K562 (cell line): Measurements from ENCODE around the gene BCAS3. TPM values are rescaled to one million over a fixed set of nuclear protein-coding genes. Genes with fewer than 3 reads are reported as not detected.

Source experiments
- ATAC-seq: fragments of 200-7000 bp; cut with Tn5 transposase; 3 replicates; pipeline ENCODE4 v1.9.1; 2020; ENCODE audit warnings: moderate library complexity
- BruUV-seq: library from RNA; stranded (reverse); fragments of 400-500 nt; replicated peaks from 2 replicates; lab custom pipeline; 2021; lab: Mats Ljungman, UMichigan
- CTCF ChIA-PET: fragments of 300-600 bp; formaldehyde crosslinking; extraction: SDS; loops from one replicate; lab custom pipeline; 2021; ENCODE audit warnings: low intra/inter-chr PET ratio; lab: Yijun Ruan, JAX
- POLR2A ChIA-PET: fragments of 300-600, 350-650 bp; sonication (Branson Sonifier 250); formaldehyde crosslinking; extraction: SDS; loops from one replicate; lab custom pipeline; 2021; ENCODE audit warnings: antibody characterized with exemption, inconsistent platforms; lab: Yijun Ruan, JAX
- DNase-seq, 4 experiments: peaks; one replicate each; pipeline versions ENCODE4 v3.0.0 to v3.0.0-alpha.2; 2011 to 2018; ENCODE audit warnings: low spot score in 3 of 4, mixed read lengths in 3 of 4; ENCODE audit errors: extremely low read depth in 1 of 4
- FAIRE-seq: peaks from 2 replicates; lab custom pipeline; 2011; peaks lifted over from hg19 to GRCh38; lab: Jason Lieb, UNC
- H2AFZ ChIP-seq: 2 replicates; pipeline ENCODE4 v1.6.0; 2011; ENCODE audit warnings: low read depth, low read length, control low read depth, inconsistent platforms
- H3K27ac ChIP-seq: fragments of 200-600 bp; 3 replicates; pipeline ENCODE4 v1.8.0; 2011; ENCODE audit warnings: low read depth, mild to moderate bottlenecking, control low read depth, inconsistent platforms, low read length, moderate library complexity, mixed read lengths; ENCODE audit errors: extremely low read depth
- H3K27me3 ChIP-seq, 2 experiments: fragments of 300-600 bp in 1 of 2; 2 replicates in 1 of 2; 3 replicates in 1 of 2; pipeline versions ENCODE4 v1.6.0 to v1.8.0; 2011; ENCODE audit warnings: inconsistent platforms in 2 of 2, low read length in 2 of 2, mild to moderate bottlenecking in 1 of 2, mixed read lengths in 1 of 2, moderate library complexity in 1 of 2; ENCODE audit not compliant: control insufficient read depth in 2 of 2, insufficient read depth in 2 of 2
- H3K36me3 ChIP-seq: fragments of 300-600 bp; 3 replicates; pipeline ENCODE4 v1.8.0; 2011; ENCODE audit warnings: mild to moderate bottlenecking, low read length, inconsistent platforms; ENCODE audit not compliant: control insufficient read depth, insufficient read depth
- H3K4me1 ChIP-seq, 2 experiments: fragments of 200-600 bp in 1 of 2; replicated peaks in 1 of 2; 2 replicates in 1 of 2; 3 replicates in 1 of 2; pipeline versions ENCODE4 v1.5.1 to v1.8.0; 2011; ENCODE audit warnings: inconsistent platforms in 2 of 2, low read length in 2 of 2, mild to moderate bottlenecking in 1 of 2, mixed read lengths in 1 of 2, moderate library complexity in 1 of 2; ENCODE audit not compliant: control insufficient read depth in 2 of 2, insufficient read depth in 2 of 2
- H3K4me2 ChIP-seq: 2 replicates; pipeline ENCODE4 v1.6.1; 2011; ENCODE audit warnings: low read length, control low read depth, inconsistent platforms, mixed read lengths; ENCODE audit not compliant: insufficient read depth
- H3K4me3 ChIP-seq: fragments of 200-600 bp; sonication (generic), shearing (Covaris generic); 2 replicates; pipeline ENCODE4 v1.5.1; 2016; ENCODE audit warnings: control low read depth, inconsistent platforms
- H3K79me2 ChIP-seq: fragments of 200-600 bp; 3 replicates; pipeline ENCODE4 v1.8.0; 2011; ENCODE audit warnings: low read length, inconsistent platforms; ENCODE audit not compliant: control insufficient read depth, insufficient read depth
- H3K9ac ChIP-seq, 2 experiments: 2 replicates each; pipeline versions ENCODE4 v1.6.0 to v1.6.1; 2011; ENCODE audit warnings: low read depth in 2 of 2, low read length in 2 of 2, control low read depth in 1 of 2, inconsistent platforms in 1 of 2, mild to moderate bottlenecking in 1 of 2, mixed read lengths in 1 of 2; ENCODE audit not compliant: insufficient read depth in 1 of 2
- H3K9me1 ChIP-seq: one replicate; pipeline ENCODE4 v1.6.0; 2011; ENCODE audit warnings: inconsistent platforms, mild to moderate bottlenecking, low read length, moderate library complexity; ENCODE audit not compliant: control insufficient read depth, insufficient read depth
- H3K9me3 ChIP-seq: replicated peaks from 2 replicates; pipeline ENCODE4 v1.5.1; 2011; ENCODE audit warnings: low read depth, low read length, inconsistent platforms; ENCODE audit not compliant: control insufficient read depth, insufficient read depth
- H4K20me1 ChIP-seq: replicated peaks from 2 replicates; pipeline ENCODE4 v1.6.1; 2011; ENCODE audit warnings: low read length, inconsistent platforms, mixed read lengths; ENCODE audit not compliant: control insufficient read depth, insufficient read depth
- HES1 ChIP-seq: fragments of 450-650 bp; IDR thresholded peaks from 2 replicates; pipeline ENCODE4 v1.6.1; 2016; ENCODE audit warnings: low read depth, mild to moderate bottlenecking, moderate library complexity
- HLTF ChIP-seq: fragments of 450-650 bp; IDR thresholded peaks from 2 replicates; pipeline ENCODE4 v1.6.1; 2016
- KLF6 ChIP-seq: fragments of 250-450 bp; sonication (Bioruptor Pico); IDR thresholded peaks from 2 replicates; pipeline ENCODE4 v1.4.0; 2020; ENCODE audit warnings: mild to moderate bottlenecking, moderate library complexity, borderline replicate concordance
- PCBP1 ChIP-seq: fragments of 200-400 bp; formaldehyde crosslinking; IDR thresholded peaks from 2 replicates; pipeline ENCODE4 v1.6.1; 2018; ENCODE audit warnings: mild to moderate bottlenecking, low read depth, low read length; ENCODE audit not compliant: poor library complexity, severe bottlenecking
- TAF7 ChIP-seq: fragments of 450-650 bp; IDR thresholded peaks from 2 replicates; pipeline ENCODE4 v1.6.1; 2016; ENCODE audit warnings: missing genetic modification characterization, missing compliant biosample characterization
- TCF15 ChIP-seq: fragments of 250-450 bp; sonication (Bioruptor Pico); IDR thresholded peaks from 2 replicates; pipeline ENCODE4 v1.8.0; 2022; ENCODE audit warnings: moderate library complexity, mild to moderate bottlenecking, inconsistent platforms
- ZNF217 ChIP-seq: sonication (generic); formaldehyde crosslinking; IDR thresholded peaks from 2 replicates; pipeline ENCODE4 v1.8.0; 2022; ENCODE audit warnings: mild to moderate bottlenecking, missing genetic modification reagents
- ZNF586 ChIP-seq: fragments of 450-650 bp; formaldehyde crosslinking; conservative IDR thresholded peaks from 2 replicates; pipeline ENCODE4 v1.4.0; 2020; ENCODE audit warnings: mild to moderate bottlenecking, moderate library complexity
- WGBS: fragments of 100-300 bp; shearing (Covaris generic); methylation state at CpG from one replicate; pipeline ENCODE4 v1.1.6; 2016; ENCODE audit warnings: low coverage, mixed read lengths; ENCODE audit not compliant: insufficient coverage; ENCODE audit errors: missing lambda C conversion rate; 5-methylcytosine and 5-hydroxymethylcytosine counted together
- in situ Hi-C: fragments of 300-500 bp; cut with MboI; formaldehyde crosslinking; loops from 4 replicates; pipeline ENCODE4 v1.15.0; 2018; ENCODE audit warnings: inconsistent platforms, mixed read lengths
- intact Hi-C: fragments of 100-400 bp; cut with micrococcal nuclease; formaldehyde crosslinking; loops from 2 replicates; pipeline ENCODE4 v1.14.2; 2022
- polyA plus RNA-seq, 8 experiments: library from polyadenylated mRNA; depleted of rRNA in 4 of 8; stranded (reverse) in 5 of 8; unstranded in 3 of 8; fragments of >200 nt; fragmentation: Nextera tagmentation in 2 of 8; fragmentation: Illumina TruSeq in 1 of 8; extraction: Ambion mirVana in 2 of 8; extraction: Trizol in 1 of 8; gene quantifications; 2 replicates each; pipeline versions ENCODE4 v1.2.1 to v1.2.3, GENCODE V29; 2011 to 2014; ENCODE audit warnings: inconsistent platforms in 1 of 8, missing spikeins in 1 of 8
- total RNA-seq, 7 experiments: library from RNA; depleted of rRNA in 6 of 7; stranded (reverse); fragments of >200 nt in 6 of 7; fragmentation: Illumina TruSeq in 2 of 7; extraction: Trizol in 2 of 7; gene quantifications; 2 replicates each; pipeline versions ENCODE4 v1.2.1 to v1.2.3, GENCODE V29; 2011 to 2021; ENCODE audit warnings: low replicate concordance in 1 of 7
- TF ChIP-seq, protein P1 (sequence below), 2 experiments: fragments of 450-650 bp in 1 of 2; sonication (generic) in 1 of 2; formaldehyde crosslinking; conservative IDR thresholded peaks; 2 replicates each; pipeline versions ENCODE4 v1.4.0 to v1.8.1; 2020 to 2022; ENCODE audit warnings: mild to moderate bottlenecking in 1 of 2, missing genetic modification reagents in 1 of 2

Gene BCAS3
- total and polyA plus RNA-seq, 9 of the 15 experiments (the other 6 are each of a cell fraction or from before 2014, with no cell fraction given), result 1.9 to 5.5 (median 3.5) TPM

GRCh38 chr17:61015966-61016365 lies 338.3 kb downstream of the BCAS3 start:
- Histone ChIP-seq H3K79me2 (no peaks in the 10 kb centered on the region), H3K9me3 (no peaks in the 10 kb centered on the region), H3K27ac (no peak overlapping the region), H3K36me3 (no peaks in the 10 kb centered on the region), H3K4me3 (no peak overlapping the region), H3K4me2 (no peak overlapping the region), H3K4me1 (no peaks in the 10 kb centered on the region), H3K9me1 (no peaks in the 10 kb centered on the region), H3K9ac (no peak overlapping the region), H2AFZ (no peak overlapping the region), H4K20me1 (no peaks in the 10 kb centered on the region), H3K27me3 (no peaks in the 10 kb centered on the region; a peak in 1 of 5 replicates)
- no TSS peak for BruUV-seq
- intact Hi-C loops (no loop called here), in situ Hi-C loops (no loop called here)
- ChIA-PET POLR2A (no interaction called here), CTCF (no interaction called here)
- FAIRE-seq (no peak), DNase-seq (no peak), ATAC-seq (no peak)
- WGBS, result 2% methylated on average over 3 of the region's 3 CpGs
- TF ChIP-seq KLF6 (no peak), ZNF217 (no peak), TAF7 (no peak), TCF15 (no peak), HLTF (no peak), ZNF586 (CRISPR knock-in tag) (no peak), PCBP1 (no peak), HES1 (no peak)
- TF ChIP-seq, protein P1, sequence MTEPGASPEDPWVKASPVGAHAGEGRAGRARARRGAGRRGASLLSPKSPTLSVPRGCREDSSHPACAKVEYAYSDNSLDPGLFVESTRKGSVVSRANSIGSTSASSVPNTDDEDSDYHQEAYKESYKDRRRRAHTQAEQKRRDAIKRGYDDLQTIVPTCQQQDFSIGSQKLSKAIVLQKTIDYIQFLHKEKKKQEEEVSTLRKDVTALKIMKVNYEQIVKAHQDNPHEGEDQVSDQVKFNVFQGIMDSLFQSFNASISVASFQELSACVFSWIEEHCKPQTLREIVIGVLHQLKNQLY (CRISPR knock-in tag; conservative IDR thresholded peaks at IDR 0.05), result no peak
